Gastroesophageal sphincter (tissue), 3 donors: Measurements from ENCODE around the gene CP.

Experiments used
- POLR2A ChIP-seq, 2 donors: fragments of 450-650 bp; IDR thresholded peaks; one replicate each; pipeline ENCODE4 v1.6.1; 2017; ENCODE audit warnings: antibody characterized with exemption in 2 of 2, mild to moderate bottlenecking in 2 of 2, moderate library complexity in 1 of 2
- POLR2AphosphoS5 ChIP-seq: sonication (generic); formaldehyde crosslinking; IDR thresholded peaks from one replicate; pipeline ENCODE4 v1.6.1; 2017; ENCODE audit warnings: antibody characterized with exemption
- TF ChIP-seq, protein P1 (sequence below), 4 experiments: fragments of 200-600 bp in 2 of 4; fragments of 450-650 bp in 2 of 4; sonication (generic) in 1 of 4; IDR thresholded peaks; one replicate each; pipeline ENCODE4 v1.5.1; 2017 to 2019; ENCODE audit warnings: antibody characterized with exemption in 4 of 4, mild to moderate bottlenecking in 2 of 4, moderate library complexity in 2 of 4

DNA sequence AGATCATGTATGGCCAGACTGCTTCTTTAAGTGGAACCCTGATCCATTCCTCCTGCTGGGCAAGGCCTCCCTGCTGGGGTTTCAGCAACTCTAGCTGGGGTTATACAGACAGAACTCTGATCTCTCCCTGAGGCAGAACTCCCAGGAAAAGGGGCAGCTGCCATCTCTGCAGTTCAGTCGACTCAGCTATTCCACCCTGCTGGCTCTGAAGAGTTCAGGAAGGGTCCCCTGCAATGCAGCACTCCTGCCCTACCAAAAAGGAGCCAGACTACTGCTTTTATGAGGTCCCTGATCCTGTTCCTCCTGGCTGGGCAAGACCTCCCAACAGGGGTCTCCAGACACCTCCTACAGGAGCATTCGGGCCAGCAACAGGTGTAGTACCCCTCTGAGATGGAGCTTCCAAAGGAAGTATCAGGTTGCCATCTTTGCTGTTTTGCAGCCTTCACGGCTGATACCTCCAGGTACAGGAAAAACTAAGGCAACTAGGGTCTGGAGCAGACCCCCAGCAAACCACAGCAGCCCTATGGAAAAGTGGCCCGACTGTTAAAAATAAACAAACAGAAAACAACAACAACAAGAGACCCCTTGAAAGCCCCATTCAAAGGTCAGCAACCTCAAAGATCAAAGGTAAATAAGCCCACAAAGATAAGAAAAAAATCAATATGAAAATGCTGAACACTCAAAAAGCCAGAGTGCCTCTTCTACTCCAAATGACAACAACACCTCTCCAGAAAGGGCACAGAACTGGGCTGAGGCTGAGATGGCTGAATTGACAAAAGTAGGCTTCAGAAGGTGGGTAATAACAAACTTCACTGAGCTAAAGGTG is 14.2 kb upstream of the CP start:
- TF ChIP-seq POLR2A (IDR thresholded peaks at IDR 0.05): no peak
- TF ChIP-seq, protein P1, sequence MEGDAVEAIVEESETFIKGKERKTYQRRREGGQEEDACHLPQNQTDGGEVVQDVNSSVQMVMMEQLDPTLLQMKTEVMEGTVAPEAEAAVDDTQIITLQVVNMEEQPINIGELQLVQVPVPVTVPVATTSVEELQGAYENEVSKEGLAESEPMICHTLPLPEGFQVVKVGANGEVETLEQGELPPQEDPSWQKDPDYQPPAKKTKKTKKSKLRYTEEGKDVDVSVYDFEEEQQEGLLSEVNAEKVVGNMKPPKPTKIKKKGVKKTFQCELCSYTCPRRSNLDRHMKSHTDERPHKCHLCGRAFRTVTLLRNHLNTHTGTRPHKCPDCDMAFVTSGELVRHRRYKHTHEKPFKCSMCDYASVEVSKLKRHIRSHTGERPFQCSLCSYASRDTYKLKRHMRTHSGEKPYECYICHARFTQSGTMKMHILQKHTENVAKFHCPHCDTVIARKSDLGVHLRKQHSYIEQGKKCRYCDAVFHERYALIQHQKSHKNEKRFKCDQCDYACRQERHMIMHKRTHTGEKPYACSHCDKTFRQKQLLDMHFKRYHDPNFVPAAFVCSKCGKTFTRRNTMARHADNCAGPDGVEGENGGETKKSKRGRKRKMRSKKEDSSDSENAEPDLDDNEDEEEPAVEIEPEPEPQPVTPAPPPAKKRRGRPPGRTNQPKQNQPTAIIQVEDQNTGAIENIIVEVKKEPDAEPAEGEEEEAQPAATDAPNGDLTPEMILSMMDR (IDR thresholded peaks at IDR 0.05): no peak
- TF ChIP-seq POLR2AphosphoS5: no peak
